HEK293T (cell line): ENCODE measurements around the gene COL6A5.

Source experiments
- CTCF ChIA-PET: fragments of 350-600 bp; formaldehyde crosslinking; extraction: SDS; loops from one replicate; lab custom pipeline; 2021; ENCODE audit warnings: antibody characterized with exemption, inconsistent platforms; lab: Yijun Ruan, JAX
- POLR2A ChIA-PET: fragments of 350-600 bp; formaldehyde crosslinking; extraction: SDS; loops from one replicate; lab custom pipeline; 2020; ENCODE audit warnings: antibody characterized with exemption, inconsistent platforms; lab: Yijun Ruan, JAX
- DNase-seq: peaks from one replicate; pipeline ENCODE4 v3.0.0; 2012; ENCODE audit warnings: mixed read lengths; ENCODE audit errors: extremely low spot score
- ARNT ChIP-seq: fragments of 450-650 bp; IDR thresholded peaks from 2 replicates; pipeline ENCODE4 v1.6.1; 2017; ENCODE audit warnings: mild to moderate bottlenecking
- BHLHE40 ChIP-seq: fragments of 450-650 bp; IDR thresholded peaks from 2 replicates; pipeline ENCODE4 v1.6.1; 2016; ENCODE audit warnings: mild to moderate bottlenecking, moderate library complexity, borderline replicate concordance
- CTBP1 ChIP-seq: fragments of 450-650 bp; IDR thresholded peaks from 2 replicates; pipeline ENCODE4 v1.6.1; 2016; ENCODE audit warnings: borderline replicate concordance
- ELF4 ChIP-seq: fragments of 450-650 bp; IDR thresholded peaks from 2 replicates; pipeline ENCODE4 v1.6.1; 2017; ENCODE audit warnings: antibody characterized with exemption
- FOXA1 ChIP-seq: fragments of 450-650 bp; IDR thresholded peaks from 2 replicates; pipeline ENCODE4 v1.6.1; 2016; ENCODE audit warnings: mild to moderate bottlenecking
- FOXK2 ChIP-seq: fragments of 450-650 bp; IDR thresholded peaks from 2 replicates; pipeline ENCODE4 v1.6.1; 2016; ENCODE audit warnings: mild to moderate bottlenecking
- FOXM1 ChIP-seq: fragments of 450-650 bp; IDR thresholded peaks from 2 replicates; pipeline ENCODE4 v1.6.1; 2017; ENCODE audit warnings: mild to moderate bottlenecking, borderline replicate concordance
- HDGF ChIP-seq: fragments of 450-650 bp; IDR thresholded peaks from 2 replicates; pipeline ENCODE4 v1.6.1; 2017; ENCODE audit warnings: antibody characterized with exemption, borderline replicate concordance
- L3MBTL2 ChIP-seq: fragments of 450-650 bp; conservative IDR thresholded peaks from 2 replicates; pipeline ENCODE4 v1.6.1; 2016; ENCODE audit warnings: mild to moderate bottlenecking
- LEF1 ChIP-seq: fragments of 450-650 bp; IDR thresholded peaks from 2 replicates; pipeline ENCODE4 v1.6.1; 2017; ENCODE audit warnings: mild to moderate bottlenecking, borderline replicate concordance
- NFRKB ChIP-seq: fragments of 450-650 bp; IDR thresholded peaks from 2 replicates; pipeline ENCODE4 v1.6.1; 2016; ENCODE audit warnings: mild to moderate bottlenecking, moderate library complexity
- SP1 ChIP-seq: fragments of 450-650 bp; IDR thresholded peaks from 2 replicates; pipeline ENCODE4 v1.6.1; 2017
- SUZ12 ChIP-seq: fragments of 450-650 bp; IDR thresholded peaks from 2 replicates; pipeline ENCODE4 v1.6.1; 2016; ENCODE audit warnings: mild to moderate bottlenecking
- TARDBP ChIP-seq: fragments of 450-650 bp; IDR thresholded peaks from 2 replicates; pipeline ENCODE4 v1.6.1; 2016
- ZNF384 ChIP-seq: fragments of 450-650 bp; IDR thresholded peaks from 2 replicates; pipeline ENCODE4 v1.6.1; 2016
- TF ChIP-seq, protein P1 (sequence below): fragments of 450-650 bp; IDR thresholded peaks from 2 replicates; pipeline ENCODE4 v1.6.1; 2016

The COL6A5 gene

DNA sequence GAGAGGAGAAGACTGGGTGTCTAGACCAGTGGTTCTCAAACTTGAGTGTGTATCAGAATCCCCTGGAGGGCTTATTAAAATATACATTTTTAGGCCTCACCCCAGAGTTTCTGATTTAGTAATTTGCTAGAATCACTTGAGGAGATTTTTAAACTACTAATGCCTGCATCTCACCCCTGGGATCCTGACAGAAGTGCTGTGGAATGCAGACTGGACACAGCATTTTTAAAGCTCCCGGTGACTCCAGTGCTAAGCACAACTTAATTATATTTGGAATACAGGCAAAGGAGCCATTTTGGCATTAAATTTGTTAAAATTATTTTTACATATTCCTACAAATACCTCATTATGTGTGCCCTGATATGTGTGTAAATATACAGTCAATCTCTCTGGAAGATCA lies 144.8 kb downstream of the COL6A5 start:
- ChIA-PET POLR2A (no interaction called here), CTCF (no interaction called here)
- no peak for TF ChIP-seq LEF1
- no peak for TF ChIP-seq BHLHE40
- no peak for TF ChIP-seq L3MBTL2
- TF ChIP-seq NFRKB: no peak
- no peak for TF ChIP-seq ARNT
- no peak for TF ChIP-seq FOXK2
- TF ChIP-seq FOXM1: no peak
- DNase-seq: no peak

DNA sequence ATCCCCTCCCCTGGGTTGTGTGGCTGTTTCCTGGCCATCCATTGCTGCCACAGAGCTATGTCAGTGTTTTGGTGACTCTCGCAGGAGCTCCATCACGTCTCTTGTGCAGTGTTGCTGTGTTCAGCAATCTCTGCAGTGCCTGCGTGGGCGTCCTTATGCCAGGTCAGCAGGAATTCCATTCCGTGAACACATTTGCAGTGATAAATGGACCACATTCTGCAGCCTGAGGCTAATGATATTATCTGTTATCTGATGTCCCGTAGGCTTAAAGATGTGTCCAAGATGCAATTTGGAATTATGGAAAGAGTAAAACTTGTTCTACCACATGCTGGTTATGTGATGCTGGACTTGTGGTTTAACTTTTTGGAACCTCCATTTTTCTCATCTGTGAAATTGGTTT lies 146.0 kb downstream of the COL6A5 start:
- CTCF ChIA-PET: no interaction called here
- TF ChIP-seq LEF1 (no peak), ELF4 (no peak), L3MBTL2 (no peak), BHLHE40 (no peak), SP1 (no peak), ZNF384 (no peak), SUZ12 (no peak), FOXA1 (no peak), HDGF (no peak)
- TF ChIP-seq, protein P1, sequence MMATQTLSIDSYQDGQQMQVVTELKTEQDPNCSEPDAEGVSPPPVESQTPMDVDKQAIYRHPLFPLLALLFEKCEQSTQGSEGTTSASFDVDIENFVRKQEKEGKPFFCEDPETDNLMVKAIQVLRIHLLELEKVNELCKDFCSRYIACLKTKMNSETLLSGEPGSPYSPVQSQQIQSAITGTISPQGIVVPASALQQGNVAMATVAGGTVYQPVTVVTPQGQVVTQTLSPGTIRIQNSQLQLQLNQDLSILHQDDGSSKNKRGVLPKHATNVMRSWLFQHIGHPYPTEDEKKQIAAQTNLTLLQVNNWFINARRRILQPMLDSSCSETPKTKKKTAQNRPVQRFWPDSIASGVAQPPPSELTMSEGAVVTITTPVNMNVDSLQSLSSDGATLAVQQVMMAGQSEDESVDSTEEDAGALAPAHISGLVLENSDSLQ: no peak
- DNase-seq: peak; percentile 10
- POLR2A ChIA-PET: no interaction called here

DNA sequence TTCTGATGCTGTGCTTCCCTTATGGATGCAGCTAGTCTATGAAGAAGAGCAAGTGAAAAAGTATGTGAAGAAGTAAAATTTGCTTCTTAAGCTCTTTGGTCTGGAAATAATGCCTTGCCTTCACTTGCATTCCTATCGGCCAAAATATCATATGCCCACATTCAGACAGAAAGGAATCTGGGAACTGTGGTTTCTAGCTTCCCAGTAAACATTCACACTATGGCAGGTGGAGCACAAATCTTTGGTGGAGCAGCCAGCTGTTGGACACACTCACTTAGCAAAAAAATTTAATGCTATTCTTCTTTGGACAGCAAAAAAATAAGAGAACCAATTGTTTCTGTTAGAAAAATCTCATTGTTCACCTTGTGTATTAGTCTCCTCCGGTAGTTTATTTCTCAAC lies 159.2 kb downstream of the COL6A5 start:
- no peak for TF ChIP-seq ARNT
- TF ChIP-seq BHLHE40: no peak
- TF ChIP-seq SP1: no peak
- no peak for TF ChIP-seq TARDBP
- no peak for DNase-seq
- ChIA-PET POLR2A (no interaction called here), CTCF (no interaction called here)

DNA sequence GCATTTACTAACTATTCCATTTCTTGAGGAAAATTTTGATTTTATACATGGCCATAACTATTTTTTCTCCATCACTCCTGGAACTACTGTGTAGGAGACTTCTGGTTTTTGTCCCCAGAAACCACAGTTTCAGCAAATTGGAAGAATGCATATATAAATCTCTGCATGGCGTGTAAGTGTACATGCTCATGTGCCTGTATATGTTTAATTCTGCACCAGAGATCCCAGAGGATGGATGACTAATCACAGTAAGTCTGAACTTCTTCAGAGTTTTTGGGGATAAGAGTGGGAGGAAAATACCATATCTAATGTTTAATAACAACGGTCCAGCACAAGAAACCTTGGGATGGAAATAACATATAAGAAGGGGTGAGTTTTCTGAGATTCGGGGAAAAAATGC lies 160.6 kb downstream of the COL6A5 start:
- ChIA-PET CTCF (interaction anchor here (1.1 kb wide), 1 partner anchor 25 kb away, joined by 3 read pairs; no protein-coding TSS in a partner anchor), POLR2A (no interaction called here)
- no peak for TF ChIP-seq FOXK2
- TF ChIP-seq LEF1: no peak
- TF ChIP-seq L3MBTL2: no peak
- no peak for TF ChIP-seq ZNF384
- no peak for TF ChIP-seq ELF4
- TF ChIP-seq NFRKB: no peak
- no peak for TF ChIP-seq SUZ12
- no peak for TF ChIP-seq FOXA1
- TF ChIP-seq BHLHE40: no peak
- TF ChIP-seq ARNT: no peak
- TF ChIP-seq CTBP1: no peak
- no peak for DNase-seq

DNA sequence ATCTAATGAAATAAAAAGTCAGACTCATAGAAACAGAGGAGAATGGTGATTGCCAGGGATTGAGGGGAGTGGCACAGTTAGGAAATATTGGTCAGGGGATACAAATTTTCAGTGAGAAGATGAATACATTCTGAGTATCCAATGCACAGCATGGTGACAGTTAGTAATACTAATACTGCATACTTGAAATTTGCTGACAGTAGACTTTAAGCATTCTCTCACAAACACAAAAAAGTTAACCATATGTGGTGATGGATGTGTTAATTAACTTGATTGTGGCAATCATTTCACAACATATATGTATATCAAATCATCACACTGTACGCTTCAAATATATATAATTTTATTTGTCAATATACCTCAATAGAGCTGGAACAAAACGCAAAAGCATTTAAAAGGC lies 162.3 kb downstream of the COL6A5 start:
- TF ChIP-seq FOXK2 (no peak), CTBP1 (no peak), BHLHE40 (no peak), L3MBTL2 (no peak), ELF4 (no peak), HDGF (no peak), TARDBP (no peak), SP1 (no peak)
- DNase-seq: no peak
- CTCF ChIA-PET: no interaction called here
- POLR2A ChIA-PET: no interaction called here

DNA sequence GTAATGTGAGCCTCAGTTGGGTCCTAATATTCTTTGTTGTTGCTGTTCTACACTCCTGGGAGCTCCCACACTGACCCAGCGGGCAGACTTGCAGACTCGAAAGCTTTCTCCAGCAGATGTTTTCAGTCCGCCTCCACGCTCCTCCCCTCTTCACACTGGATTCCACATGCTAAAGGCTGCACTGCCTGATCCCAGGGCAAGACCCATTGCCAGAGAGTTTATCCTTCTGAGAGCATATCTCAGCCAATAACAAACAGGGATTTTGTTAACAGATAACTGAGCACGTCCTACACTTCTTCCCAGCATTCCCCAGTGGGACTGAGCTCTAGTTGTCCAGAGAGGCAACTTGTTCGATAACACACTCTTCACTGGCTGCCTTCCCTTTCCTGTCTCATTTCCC lies 163.5 kb downstream of the COL6A5 start:
- ChIA-PET CTCF (no interaction called here), POLR2A (no interaction called here)
- DNase-seq: no peak
- no peak for TF ChIP-seq HDGF
- TF ChIP-seq TARDBP: no peak
- TF ChIP-seq NFRKB: no peak

DNA sequence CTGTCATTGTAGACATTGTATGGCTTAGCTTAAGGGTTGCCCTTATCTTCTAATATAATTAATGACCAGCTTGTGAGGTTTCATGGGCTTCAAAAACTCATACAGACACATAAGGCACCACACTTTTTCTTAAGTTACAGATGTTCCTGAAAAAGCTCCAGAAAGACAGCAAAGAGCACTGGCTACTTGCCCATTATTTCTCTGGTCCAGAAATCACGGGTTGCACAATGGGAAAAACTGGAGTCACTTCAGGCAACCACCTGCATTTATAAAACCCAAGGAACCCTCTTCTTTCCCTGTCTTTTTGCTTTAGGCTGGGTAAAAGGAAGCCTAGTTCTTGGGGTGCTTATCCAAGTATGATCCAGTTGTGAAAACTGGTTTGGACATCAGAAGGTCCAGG lies 169.2 kb downstream of the COL6A5 start:
- CTCF ChIA-PET: no interaction called here
- no peak for DNase-seq
- POLR2A ChIA-PET: no interaction called here
- TF ChIP-seq BHLHE40: no peak
- TF ChIP-seq L3MBTL2: no peak
- no peak for TF ChIP-seq TARDBP

DNA sequence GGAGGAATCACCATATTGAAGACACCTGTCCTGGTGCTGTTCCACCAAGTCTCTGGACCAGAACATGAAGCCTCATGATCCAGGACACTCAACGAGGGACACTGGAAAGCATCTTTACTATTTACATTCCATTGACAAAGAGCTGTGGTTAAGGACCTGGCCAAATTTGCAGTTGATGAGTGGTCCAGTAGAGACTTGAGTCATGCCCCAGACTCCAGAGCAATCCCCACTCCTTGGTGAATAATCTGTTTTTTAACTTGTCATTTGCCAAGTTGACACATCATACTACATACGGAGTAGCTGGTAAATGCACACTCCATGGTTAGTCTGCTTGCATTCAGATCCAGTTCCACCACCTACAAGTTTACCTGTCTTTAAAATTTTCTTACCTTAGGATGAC lies 170.3 kb downstream of the COL6A5 start:
- ChIA-PET CTCF (no interaction called here), POLR2A (no interaction called here)
- DNase-seq: no peak
- TF ChIP-seq NFRKB (no peak), ARNT (no peak), ZNF384 (no peak), FOXK2 (no peak), BHLHE40 (no peak), HDGF (no peak), L3MBTL2 (no peak), CTBP1 (no peak), TARDBP (no peak), FOXM1 (no peak), SP1 (no peak), SUZ12 (no peak), LEF1 (no peak), ELF4 (no peak)
- TF ChIP-seq, protein P1: no peak
